ENCODE data around the gene OR52D1. TPM values are rescaled to one million over a fixed set of nuclear protein-coding genes. Genes with fewer than 3 reads are reported as not detected.

The OR52D1 gene
- total RNA-seq, 1 experiment from 2014 or later: not detected

Other genes with a start within 250 kb of the OR52D1 start
- not detected in 2 replicates for gene HBG1, start 238.8 kb upstream of the OR52D1 start, total RNA-seq (2014; rRNA removed; shearing (Covaris generic); ENCODE audit: low replicate concordance)
- gene HBG2, start 233.9 kb upstream of the OR52D1 start, total RNA-seq (2014; rRNA removed; shearing (Covaris generic); ENCODE audit: low replicate concordance): not detected in 2 replicates
- not detected in 2 replicates for gene HBE1, start 218.7 kb upstream of the OR52D1 start, total RNA-seq (2014; rRNA removed; shearing (Covaris generic); ENCODE audit: low replicate concordance)
- not detected in 2 replicates for gene OR51B4, start 186.7 kb upstream of the OR52D1 start, total RNA-seq (2014; rRNA removed; shearing (Covaris generic); ENCODE audit: low replicate concordance)
- not detected in 2 replicates for gene OR51B2, start 164.4 kb upstream of the OR52D1 start, total RNA-seq (2014; rRNA removed; shearing (Covaris generic); ENCODE audit: low replicate concordance)
- gene OR51B5, start 145.2 kb upstream of the OR52D1 start, total RNA-seq (2014; rRNA removed; shearing (Covaris generic); ENCODE audit: low replicate concordance): 0.64 and 0.89 TPM in 2 replicates
- gene OR51B6, start 137.2 kb upstream of the OR52D1 start, total RNA-seq (2014; rRNA removed; shearing (Covaris generic); ENCODE audit: low replicate concordance): not detected in 2 replicates
- gene OR51M1, start 104.9 kb upstream of the OR52D1 start, total RNA-seq (2014; rRNA removed; shearing (Covaris generic); ENCODE audit: low replicate concordance): not detected in 2 replicates
- gene OR51Q1, start 66.6 kb upstream of the OR52D1 start, total RNA-seq (2014; rRNA removed; shearing (Covaris generic); ENCODE audit: low replicate concordance): not detected in 2 replicates
- gene OR51I1, start 47.2 kb upstream of the OR52D1 start, total RNA-seq (2014; rRNA removed; shearing (Covaris generic); ENCODE audit: low replicate concordance): not detected in 2 replicates
- gene OR51I2, start 39.4 kb upstream of the OR52D1 start, total RNA-seq (2014; rRNA removed; shearing (Covaris generic); ENCODE audit: low replicate concordance): not detected in 2 replicates
- not detected in 2 replicates for gene UBQLN3, start 21.3 kb downstream of the OR52D1 start, total RNA-seq (2014; rRNA removed; shearing (Covaris generic); ENCODE audit: low replicate concordance)
- not detected in 2 replicates for gene UBQLNL, start 28.0 kb downstream of the OR52D1 start, total RNA-seq (2014; rRNA removed; shearing (Covaris generic); ENCODE audit: low replicate concordance)
- not detected in 2 replicates for gene OR52H1, start 59.9 kb downstream of the OR52D1 start, total RNA-seq (2014; rRNA removed; shearing (Covaris generic); ENCODE audit: low replicate concordance)
- not detected in 2 replicates for gene OR52B6, start 92.2 kb downstream of the OR52D1 start, total RNA-seq (2014; rRNA removed; shearing (Covaris generic); ENCODE audit: low replicate concordance)
- gene TRIM6, start 108.0 kb downstream of the OR52D1 start, total RNA-seq (2014; rRNA removed; shearing (Covaris generic); ENCODE audit: low replicate concordance): 2.5 and 4.1 TPM in 2 replicates
- gene TRIM34, start 136.3 kb downstream of the OR52D1 start, total RNA-seq (2014; rRNA removed; shearing (Covaris generic); ENCODE audit: low replicate concordance): 10.7 and 10.8 TPM in 2 replicates
- gene TRIM5, start 196.4 kb downstream of the OR52D1 start, total RNA-seq (2014; rRNA removed; shearing (Covaris generic); ENCODE audit: low replicate concordance): 29.9 and 33.9 TPM in 2 replicates
- 1.7 and 8.8 TPM in 2 replicates for gene TRIM22, start 201.1 kb downstream of the OR52D1 start, total RNA-seq (2014; rRNA removed; shearing (Covaris generic); ENCODE audit: low replicate concordance)
- gene OR56B1, start 247.8 kb downstream of the OR52D1 start, total RNA-seq (2014; rRNA removed; shearing (Covaris generic); ENCODE audit: low replicate concordance): not detected in 2 replicates